Neuron (in vitro differentiated cells): Measurements from ENCODE around the gene OR2J2.
"Not testable (repeated sequence)": the region's sequence is repeated elsewhere in the genome, so short reads cannot be mapped to it uniquely, and the experiment has no call there.

Experiments
- H2AFZ ChIP-seq: one replicate; pipeline ENCODE4 v1.6.1; 2013; ENCODE audit warnings: low read depth, mild to moderate bottlenecking, inconsistent platforms, low read length, moderate library complexity
- H3K27me3 ChIP-seq: one replicate; pipeline ENCODE4 v1.6.1; 2013; ENCODE audit warnings: low read length; ENCODE audit not compliant: insufficient read depth
- H3K36me3 ChIP-seq: one replicate; pipeline ENCODE4 v1.6.1; 2013; ENCODE audit warnings: low read length; ENCODE audit not compliant: insufficient read depth
- H3K4me1 ChIP-seq: one replicate; pipeline ENCODE4 v1.6.1; 2013; ENCODE audit warnings: low read length; ENCODE audit not compliant: insufficient read depth
- H3K4me3 ChIP-seq: 2 replicates; pipeline ENCODE4 v1.5.1; 2013; ENCODE audit warnings: mild to moderate bottlenecking, low read length, moderate library complexity
- H3K9me3 ChIP-seq: one replicate; pipeline ENCODE4 v1.6.1; 2013; ENCODE audit warnings: low read length

The OR2J2 gene

GRCh38 chr6:29171736-29172135, 1.0 kb downstream of the OR2J2 start:
- H2AFZ ChIP-seq = no peak overlapping the region
- H3K36me3 ChIP-seq = no peaks in the 10 kb centered on the region
- H3K9me3 ChIP-seq = no peaks in the 10 kb centered on the region

GRCh38 chr6:29183594-29183993, 12.9 kb downstream of the OR2J2 start:
- Histone ChIP-seq H3K27me3 (no peaks in the 10 kb centered on the region), H3K36me3 (no peaks in the 10 kb centered on the region), H3K9me3 (no peaks in the 10 kb centered on the region), H3K4me3 (no peak overlapping the region), H3K4me1 (no peaks in the 10 kb centered on the region), H2AFZ (no peak overlapping the region)

More at GRCh38 chr6:29171736-29172135, 1.0 kb downstream of the OR2J2 start:
- Histone ChIP-seq H3K27me3 (peaks cover 3% of the 10 kb centered on the region), H3K4me3 (no peak overlapping the region), H3K4me1 (no peaks in the 10 kb centered on the region)

- H3K4me1 ChIP-seq, H2AFZ ChIP-seq, H3K9me3 ChIP-seq, H3K4me3 ChIP-seq, H3K27me3 ChIP-seq, H3K36me3 ChIP-seq: not testable (repeated sequence)
These were observed 18.0 kb downstream of the OR2J2 start for GRCh38 chr6:29188659-29189058.

GRCh38 chr6:29200767-29201662, 30.3 kb downstream of the OR2J2 start:
- Histone ChIP-seq H3K36me3 (no peaks in the 10 kb centered on the region), H3K4me3 (no peak overlapping the region), H2AFZ (no peak overlapping the region), H3K4me1 (no peaks in the 10 kb centered on the region), H3K9me3 (no peaks in the 10 kb centered on the region), H3K27me3 (no peaks in the 10 kb centered on the region)

- Histone ChIP-seq H3K9me3 (no peaks in the 10 kb centered on the region), H3K4me3 (no peak overlapping the region), H3K27me3 (no peaks in the 10 kb centered on the region), H2AFZ (no peak overlapping the region), H3K4me1 (no peaks in the 10 kb centered on the region), H3K36me3 (no peaks in the 10 kb centered on the region)
These were observed 31.3 kb downstream of the OR2J2 start for GRCh38 chr6:29201966-29202365.

GRCh38 chr6:29211488-29211887, 40.8 kb downstream of the OR2J2 start:
- Histone ChIP-seq H3K36me3 (no peaks in the 10 kb centered on the region), H3K4me1 (no peaks in the 10 kb centered on the region), H3K9me3 (no peaks in the 10 kb centered on the region), H2AFZ (no peak overlapping the region), H3K4me3 (no peak overlapping the region), H3K27me3 (no peaks in the 10 kb centered on the region)

- no peaks in the 10 kb centered on the region for H3K9me3 ChIP-seq
- H3K27me3 ChIP-seq = no peaks in the 10 kb centered on the region
- no peaks in the 10 kb centered on the region for H3K36me3 ChIP-seq
- no peak overlapping the region for H2AFZ ChIP-seq
- H3K4me3 ChIP-seq = no peak overlapping the region
- no peaks in the 10 kb centered on the region for H3K4me1 ChIP-seq
These were observed 45.8 kb downstream of the OR2J2 start for GRCh38 chr6:29216528-29216927.

GRCh38 chr6:29217242-29217641, 46.5 kb downstream of the OR2J2 start:
- not testable (repeated sequence) for H3K9me3 ChIP-seq, H3K4me3 ChIP-seq, H3K36me3 ChIP-seq, H3K27me3 ChIP-seq, H3K4me1 ChIP-seq, H2AFZ ChIP-seq

- not testable (repeated sequence) for H3K4me3 ChIP-seq, H3K27me3 ChIP-seq, H3K9me3 ChIP-seq, H3K36me3 ChIP-seq, H2AFZ ChIP-seq, H3K4me1 ChIP-seq
These were observed 47.3 kb downstream of the OR2J2 start for GRCh38 chr6:29218056-29218455.
